GM20431 (cell line): Measurements from ENCODE around the gene CORO2B.

Experiments used
- in situ Hi-C: fragments of 300-500 bp; cut with MseI, MboI; formaldehyde crosslinking; loops from one replicate; pipeline ENCODE4 v1.15.0; 2020; ENCODE audit warnings: low sequenced_read_pairs; ENCODE audit not compliant: unreplicated experiment

Gene CORO2B

DNA sequence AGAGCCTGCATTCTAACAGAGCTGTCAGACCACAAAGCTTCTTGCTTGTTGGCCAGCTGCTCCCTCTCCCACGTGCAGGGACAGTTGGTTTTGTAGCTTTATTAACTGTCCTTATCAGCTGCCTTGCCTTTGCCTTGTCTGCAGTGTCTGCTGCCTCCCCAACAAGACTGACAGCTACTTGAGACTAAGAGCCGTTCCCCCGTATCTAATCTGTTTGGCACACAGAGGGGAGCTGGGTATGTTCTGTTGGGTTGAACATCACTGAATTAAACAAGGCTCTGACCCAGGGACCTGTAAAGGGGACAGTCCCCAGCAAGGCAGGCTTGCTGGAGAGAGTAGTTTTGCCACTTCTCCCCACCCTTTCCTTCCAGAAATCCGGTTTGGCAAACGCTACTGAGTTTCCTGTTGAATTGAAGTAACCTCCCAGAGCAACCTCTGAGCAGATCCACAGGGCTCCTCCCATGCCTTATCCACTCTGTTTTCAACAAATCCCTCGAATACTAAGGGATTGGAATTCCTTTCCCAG, 125.8 kb downstream of the CORO2B start:
- in situ Hi-C loops, result no loop called here

DNA sequence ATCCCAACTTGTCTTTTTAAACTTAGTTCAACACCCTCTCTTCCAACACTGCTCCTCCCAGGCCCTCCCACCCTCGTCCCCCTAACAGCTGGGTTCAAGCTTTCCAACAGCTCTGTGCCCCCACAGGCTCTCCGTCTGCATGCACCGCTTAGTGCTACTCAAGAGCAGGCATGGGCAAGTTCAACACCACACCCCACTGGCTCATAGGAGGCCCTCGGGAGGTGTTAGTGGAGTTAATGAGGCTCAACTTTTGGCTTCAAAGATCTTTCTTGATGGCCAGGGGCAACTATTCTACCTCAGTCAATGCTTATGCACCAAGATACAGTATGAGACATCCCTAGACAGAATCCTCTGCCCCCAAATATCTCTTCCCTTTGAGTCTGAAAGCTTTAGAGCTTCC, 127.5 kb downstream of the CORO2B start:
- in situ Hi-C loops, result no loop called here

- in situ Hi-C loops, result no loop called here
Observed at GRCh38 chr15:68706931-68707330, 128.1 kb downstream of the CORO2B start.

DNA sequence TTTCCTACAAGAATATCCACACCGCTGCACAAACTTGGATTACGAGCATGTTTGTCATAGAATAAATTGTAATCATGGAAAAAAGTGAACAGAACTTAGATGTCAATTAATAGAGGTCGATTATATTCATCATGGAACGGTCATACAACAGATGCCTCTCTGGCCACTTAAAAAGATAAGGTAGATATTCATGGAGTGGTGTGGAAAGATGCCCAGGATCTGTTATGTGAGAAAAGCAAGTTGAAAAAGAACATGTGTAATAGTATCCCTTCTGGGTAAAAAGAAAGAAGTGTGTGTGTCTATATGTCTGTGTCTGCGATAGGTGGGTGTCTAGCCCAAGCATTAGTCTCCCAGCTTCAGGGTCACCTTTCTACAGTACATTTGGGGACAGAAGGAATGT, 128.6 kb downstream of the CORO2B start:
- in situ Hi-C loops, result no loop called here

GRCh38 chr15:68709876-68710275, 131.1 kb downstream of the CORO2B start:
- in situ Hi-C loops, result no loop called here

DNA sequence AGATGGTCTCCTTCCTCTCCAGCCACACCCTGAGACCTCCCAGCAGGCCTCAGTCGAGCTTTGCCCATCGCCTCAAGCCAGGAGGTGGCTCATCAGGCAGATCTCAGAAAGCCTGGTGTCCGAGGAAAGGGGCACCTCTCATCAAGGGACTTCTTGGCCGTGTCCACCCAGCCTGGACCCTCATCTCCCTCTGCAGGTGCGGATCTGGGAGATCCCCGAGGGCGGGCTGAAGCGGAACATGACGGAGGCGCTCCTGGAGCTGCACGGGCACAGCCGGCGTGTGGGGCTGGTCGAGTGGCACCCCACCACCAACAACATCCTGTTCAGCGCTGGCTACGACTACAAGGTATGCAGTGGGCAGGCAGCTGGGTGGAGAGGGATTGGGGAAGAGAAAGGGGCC, 131.7 kb downstream of the CORO2B start:
- in situ Hi-C loops, result no loop called here

GRCh38 chr15:68711406-68711805, 132.6 kb downstream of the CORO2B start:
- in situ Hi-C loops, result no loop called here

DNA sequence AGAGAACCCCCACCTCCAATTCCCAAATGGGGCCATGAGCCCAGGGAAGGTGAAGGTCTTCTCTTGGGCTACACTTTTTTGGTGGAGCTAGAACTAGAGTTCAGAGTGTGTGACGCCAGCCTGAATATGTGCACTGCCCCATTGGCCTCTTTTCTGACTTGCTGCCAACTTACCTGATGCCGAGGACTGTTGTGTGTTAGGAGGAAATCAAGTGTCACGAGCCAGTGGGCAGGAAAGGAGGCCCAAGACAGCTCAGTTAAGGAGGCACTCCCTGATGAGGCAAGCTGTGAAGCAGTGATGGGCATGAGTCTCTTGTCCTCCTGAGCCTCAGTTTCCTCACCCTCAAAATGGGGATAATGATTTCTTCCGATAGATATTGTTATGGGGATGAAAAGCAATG, 134.1 kb downstream of the CORO2B start:
- in situ Hi-C loops, result no loop called here

DNA sequence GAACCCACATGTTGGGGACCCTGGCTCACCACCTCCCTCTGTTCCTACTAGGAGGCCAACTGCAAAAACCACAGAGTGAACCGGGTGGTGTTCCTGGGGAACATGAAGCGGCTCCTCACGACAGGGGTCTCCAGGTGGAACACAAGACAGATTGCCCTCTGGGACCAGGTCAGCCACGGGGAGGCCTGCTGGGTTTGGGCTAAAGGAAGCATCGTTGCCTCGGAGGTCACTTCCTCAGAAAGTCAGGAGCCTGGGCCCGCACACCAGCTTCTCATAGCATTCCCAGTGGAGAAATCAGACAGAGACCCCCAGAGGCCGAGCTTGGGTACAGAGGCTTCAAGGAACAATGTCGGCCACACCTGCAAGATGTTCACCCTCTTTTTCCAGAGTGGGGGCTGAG, 135.1 kb downstream of the CORO2B start:
- in situ Hi-C loops, result no loop called here

DNA sequence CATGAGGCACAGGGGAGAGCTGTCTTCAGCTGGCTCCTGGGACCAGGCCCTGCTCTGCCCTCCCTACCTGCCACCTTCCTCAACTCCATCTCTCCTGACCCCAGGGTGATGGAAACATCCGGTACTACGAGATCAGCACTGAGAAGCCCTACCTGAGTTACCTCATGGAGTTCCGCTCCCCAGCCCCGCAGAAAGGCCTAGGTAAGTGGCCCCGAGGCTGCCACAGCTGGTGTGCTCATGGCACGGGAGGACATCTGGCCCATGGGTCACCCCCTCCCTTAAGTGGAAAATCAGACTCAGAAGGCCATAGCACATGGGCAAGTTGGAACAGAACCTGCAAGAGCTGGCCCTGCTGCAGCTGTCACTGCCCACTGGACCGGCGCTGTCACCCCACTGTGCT, 136.3 kb downstream of the CORO2B start:
- in situ Hi-C loops, result no loop called here

DNA sequence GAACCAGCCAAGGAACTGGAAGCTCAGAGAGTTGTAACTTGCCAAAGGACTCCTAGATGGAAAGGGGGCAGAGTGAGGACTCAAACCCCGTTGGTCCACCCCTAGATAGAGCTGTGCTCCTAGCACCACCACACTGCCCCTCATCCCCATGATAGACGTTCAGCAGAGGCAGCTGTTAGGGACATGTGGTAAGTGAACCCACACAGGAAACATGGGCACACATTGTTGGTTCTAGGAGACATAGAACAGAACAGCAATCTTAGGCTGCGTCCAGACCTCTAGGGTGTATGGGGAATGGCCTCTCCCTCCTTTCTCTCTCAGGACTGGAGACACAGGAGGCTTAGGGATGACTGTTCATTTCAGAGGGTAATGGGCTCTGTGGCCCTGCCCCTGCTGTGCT, 139.2 kb downstream of the CORO2B start:
- in situ Hi-C loops, result no loop called here

GRCh38 chr15:68718468-68718867, 139.7 kb downstream of the CORO2B start:
- in situ Hi-C loops, result no loop called here

DNA sequence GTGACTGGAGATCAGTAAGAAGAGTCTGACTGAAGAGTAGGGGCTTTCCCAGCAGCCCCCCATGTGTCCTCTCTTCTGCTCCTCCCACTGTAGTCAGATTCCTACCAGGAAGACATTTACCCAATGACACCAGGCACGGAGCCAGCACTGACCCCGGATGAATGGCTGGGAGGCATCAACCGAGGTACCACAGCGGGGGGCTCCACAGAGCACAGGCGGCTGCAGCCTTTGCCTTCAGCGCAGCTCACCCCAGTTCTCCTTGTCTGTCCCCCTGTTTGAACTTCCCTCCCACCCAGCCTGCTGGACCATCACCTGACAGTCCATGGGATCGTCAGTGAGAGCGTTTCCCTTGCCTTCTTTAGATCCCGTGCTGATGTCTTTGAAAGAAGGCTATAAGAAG, 140.3 kb downstream of the CORO2B start:
- in situ Hi-C loops, result no loop called here

- in situ Hi-C loops, result no loop called here
Observed at GRCh38 chr15:68719672-68720071, 140.9 kb downstream of the CORO2B start.

- in situ Hi-C loops, result no loop called here
Observed at GRCh38 chr15:68721886-68722285, 143.1 kb downstream of the CORO2B start.

DNA sequence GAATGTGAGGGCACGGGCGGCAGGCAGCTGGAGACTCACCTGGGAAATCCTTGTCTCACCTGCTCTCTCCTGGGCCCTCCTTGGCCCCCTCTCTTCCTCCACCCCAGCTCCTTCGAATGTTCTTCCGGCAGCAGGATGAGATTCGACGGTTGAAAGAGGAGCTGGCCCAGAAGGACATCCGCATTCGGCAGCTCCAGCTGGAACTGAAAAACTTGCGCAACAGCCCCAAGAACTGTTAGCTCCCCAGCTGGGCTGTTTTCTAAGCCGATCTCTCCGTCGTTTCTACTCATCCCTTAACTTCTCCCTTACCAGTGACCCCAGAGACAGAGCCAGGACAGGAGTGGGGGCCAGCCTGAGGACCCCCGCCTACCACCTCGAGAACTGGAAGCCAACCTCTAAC, 146.9 kb downstream of the CORO2B start:
- in situ Hi-C loops, result no loop called here

- in situ Hi-C loops, result no loop called here
Observed at GRCh38 chr15:68726246-68726645, 147.5 kb downstream of the CORO2B start.

DNA sequence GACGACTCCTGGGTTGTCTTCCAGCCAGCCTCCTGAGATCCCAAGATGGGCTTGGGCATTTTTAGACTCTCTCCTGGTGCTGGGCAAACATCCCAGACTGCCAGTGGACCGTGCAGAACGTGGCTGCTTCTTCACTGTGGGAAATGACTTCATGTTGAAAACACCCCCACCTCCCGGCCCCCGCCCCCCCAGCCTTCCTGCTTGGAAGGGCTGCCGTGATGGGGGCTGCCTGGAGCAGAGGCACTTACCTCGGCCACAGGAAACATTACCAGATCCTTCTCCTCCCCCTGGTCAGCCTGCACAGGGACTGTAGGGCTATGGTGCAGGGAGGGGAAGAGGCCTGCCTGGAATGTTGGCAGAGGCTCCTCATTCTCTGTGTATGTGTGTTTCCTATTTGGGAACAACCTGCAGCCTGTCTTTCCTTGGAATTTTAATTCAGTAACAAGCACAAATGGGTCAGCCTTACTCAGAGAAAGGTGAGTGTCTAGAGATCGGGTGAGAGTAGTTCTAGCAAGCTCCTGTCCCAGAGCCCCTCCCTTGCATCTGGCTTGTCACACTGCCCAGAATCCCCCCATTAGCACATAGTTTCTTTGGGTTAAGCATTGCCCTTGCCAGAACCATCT, 151.1 kb downstream of the CORO2B start:
- in situ Hi-C loops, result loop anchor here (10.0 kb wide), 1 partner anchor 145 kb away; no protein-coding TSS in a partner anchor

- in situ Hi-C loops, result loop anchor here (10.0 kb wide), 1 partner anchor 144 kb away; no protein-coding TSS in a partner anchor
Observed at GRCh38 chr15:68730471-68730919, 151.7 kb downstream of the CORO2B start.

- in situ Hi-C loops, result loop anchor here (10.0 kb wide), 1 partner anchor 144 kb away; no protein-coding TSS in a partner anchor
Observed at GRCh38 chr15:68730976-68731897, 152.4 kb downstream of the CORO2B start.

DNA sequence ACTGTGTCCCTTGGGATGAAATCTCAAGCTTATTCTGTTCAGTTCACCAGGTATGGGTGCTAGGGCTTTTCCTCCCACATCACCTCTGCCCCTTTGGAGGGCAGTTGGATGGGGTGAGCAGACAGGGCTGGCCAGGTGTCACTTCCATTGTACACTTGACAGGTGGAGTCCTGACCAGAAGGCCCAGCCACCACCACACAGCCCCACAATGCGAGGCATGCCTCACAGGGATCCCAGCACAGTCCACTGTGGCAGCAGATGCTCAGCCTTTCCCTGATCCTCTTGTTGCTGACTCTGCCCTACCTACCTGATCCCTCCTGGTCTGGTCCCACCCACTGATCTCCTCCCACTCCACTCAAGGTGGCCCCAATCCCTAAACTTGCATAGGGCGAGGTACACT, 153.7 kb downstream of the CORO2B start:
- in situ Hi-C loops, result loop anchor here (10.0 kb wide), 1 partner anchor 142 kb away; no protein-coding TSS in a partner anchor
